HG03571 (cell line): ENCODE data around the gene CHCHD6.

Source experiments
- ATAC-seq: cut with Tn5 transposase; IDR thresholded peaks from one replicate; pipeline ENCODE4 v1.9.1; 2021; ENCODE audit not compliant: unreplicated experiment

CHCHD6 gene

DNA sequence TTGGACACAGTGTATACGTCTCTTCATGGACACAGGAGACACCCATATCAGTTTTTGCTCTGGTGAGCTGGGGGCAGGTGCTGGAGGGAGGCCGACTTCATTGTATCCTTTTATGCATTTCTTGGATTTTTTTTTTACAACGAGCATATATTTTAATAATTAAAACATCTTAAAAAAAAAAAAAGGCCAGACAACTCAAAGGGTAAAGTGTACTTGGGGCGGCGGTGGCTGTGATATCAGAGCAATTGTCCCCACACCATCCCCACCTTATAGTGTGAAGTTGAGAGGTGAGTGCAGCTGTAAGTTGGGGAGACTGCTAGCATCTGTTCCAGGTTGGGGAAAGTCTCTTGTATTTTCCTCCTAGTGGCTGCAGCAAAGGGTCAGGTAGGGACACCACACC lies 266.9 kb downstream of the CHCHD6 start:
- no peak for ATAC-seq

DNA sequence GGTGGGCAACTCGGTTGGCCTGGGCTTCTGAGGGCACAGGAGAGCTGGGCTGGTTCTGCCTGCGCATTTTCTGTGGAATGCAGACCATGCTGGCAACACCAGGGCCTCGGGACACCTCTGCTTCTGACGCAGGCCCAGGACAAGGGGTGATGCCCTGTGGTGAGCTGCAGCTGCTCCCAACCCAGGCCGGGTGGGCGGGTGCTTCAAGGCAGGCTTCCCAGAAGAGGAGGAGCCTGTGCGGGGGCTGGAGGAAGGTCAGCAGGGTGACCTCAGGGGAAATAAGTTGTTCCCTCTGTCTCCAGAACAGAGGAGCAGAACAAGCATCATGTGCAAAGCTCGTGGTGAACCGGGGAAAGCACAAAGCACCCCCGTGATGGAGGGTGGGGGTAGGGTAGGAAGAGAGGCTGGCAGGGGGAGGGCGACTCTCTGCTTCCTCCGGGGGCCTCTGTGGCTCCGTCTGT lies 267.9 kb downstream of the CHCHD6 start:
- ATAC-seq, result no peak

DNA sequence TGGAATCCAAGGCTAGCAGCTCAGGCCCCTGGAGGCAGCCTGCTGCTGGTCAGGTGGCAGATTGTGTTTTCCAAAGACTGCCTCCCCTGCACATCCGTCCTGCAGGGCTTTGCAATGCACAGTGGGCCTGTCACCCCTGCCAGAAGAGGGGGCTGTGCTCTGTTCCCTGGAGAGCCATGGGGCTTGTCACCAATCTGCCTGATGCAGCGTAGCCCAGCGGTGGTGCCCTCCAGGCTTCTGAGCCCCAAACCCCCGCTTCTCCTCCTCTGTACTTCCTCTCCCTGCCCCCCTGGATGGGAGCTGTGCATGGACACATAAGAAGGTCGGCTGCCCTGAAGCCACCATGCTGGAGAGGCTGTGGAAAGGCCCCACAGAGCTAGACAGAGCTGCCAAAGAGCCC lies 268.8 kb downstream of the CHCHD6 start:
- ATAC-seq, result no peak

GRCh38 chr3:126973814-126974213 lies 269.8 kb downstream of the CHCHD6 start:
- no peak for ATAC-seq

- ATAC-seq, result no peak
Observed at GRCh38 chr3:126974756-126975155, 270.7 kb downstream of the CHCHD6 start.

GRCh38 chr3:126976906-126977305 lies 272.9 kb downstream of the CHCHD6 start:
- no peak for ATAC-seq

GRCh38 chr3:126977821-126978220 lies 273.8 kb downstream of the CHCHD6 start:
- ATAC-seq, result no peak

DNA sequence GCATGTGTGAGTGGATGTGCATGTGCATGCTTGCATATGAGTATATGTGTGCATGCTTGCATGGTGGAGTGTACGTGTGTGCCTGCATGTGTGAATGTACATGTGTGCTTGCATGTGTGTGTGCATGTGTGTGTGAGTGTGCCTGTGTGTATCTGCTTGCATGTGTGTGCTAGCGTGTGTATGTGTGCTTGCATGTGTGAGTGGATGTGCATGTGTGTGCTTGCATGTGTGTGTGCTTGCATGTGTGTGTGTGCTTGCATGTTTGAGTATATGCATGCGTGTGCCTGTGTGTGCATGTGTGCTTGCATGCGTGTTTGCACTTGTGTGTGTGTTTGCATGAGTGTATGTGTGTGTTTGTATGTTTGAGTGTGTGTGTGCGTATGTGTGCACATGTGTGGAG lies 274.3 kb downstream of the CHCHD6 start:
- no peak for ATAC-seq

DNA sequence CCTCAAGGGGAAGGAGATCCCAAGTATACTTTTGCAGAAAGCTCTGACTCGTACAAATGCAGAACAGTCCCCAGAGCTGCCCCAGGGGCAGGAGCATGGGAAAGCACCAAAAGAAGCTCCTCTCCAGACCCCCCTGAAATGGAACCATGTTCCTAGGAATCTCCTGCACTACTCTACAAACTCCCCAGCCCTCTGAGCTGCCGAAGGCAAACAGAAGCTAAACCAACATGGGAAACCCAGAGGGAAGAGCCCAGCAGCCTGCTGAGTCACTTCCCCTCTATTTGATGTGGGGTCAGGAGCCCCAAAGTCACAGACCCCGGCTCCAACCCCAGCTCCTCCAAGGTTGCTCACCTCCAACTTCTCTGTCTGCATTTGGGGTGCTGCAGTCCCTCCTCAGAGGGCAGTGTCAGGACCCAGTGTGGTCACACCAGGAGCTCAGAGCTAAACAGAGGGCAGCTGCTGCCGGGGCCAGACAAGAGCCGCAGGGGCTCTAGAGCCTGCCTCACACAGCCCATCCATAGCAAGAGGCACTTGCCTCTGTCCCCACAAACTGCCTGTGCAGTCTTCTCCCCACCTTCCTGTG lies 275.1 kb downstream of the CHCHD6 start:
- ATAC-seq, result no peak

- ATAC-seq, result no peak
Observed at GRCh38 chr3:126980266-126980811, 276.3 kb downstream of the CHCHD6 start.

- peak; percentile 36 for ATAC-seq
Observed at GRCh38 chr3:126982126-126982470, 278.1 kb downstream of the CHCHD6 start.

GRCh38 chr3:126982471-126983175 lies 278.6 kb downstream of the CHCHD6 start, which contains the start of gene PLXNA1:
Gene PLXNA1, plus strand, starts transcription at chr3:126983115. Its CDS starts 5,479 bp downstream, at chr3:126988594.
- peak; percentile 67 for ATAC-seq

DNA sequence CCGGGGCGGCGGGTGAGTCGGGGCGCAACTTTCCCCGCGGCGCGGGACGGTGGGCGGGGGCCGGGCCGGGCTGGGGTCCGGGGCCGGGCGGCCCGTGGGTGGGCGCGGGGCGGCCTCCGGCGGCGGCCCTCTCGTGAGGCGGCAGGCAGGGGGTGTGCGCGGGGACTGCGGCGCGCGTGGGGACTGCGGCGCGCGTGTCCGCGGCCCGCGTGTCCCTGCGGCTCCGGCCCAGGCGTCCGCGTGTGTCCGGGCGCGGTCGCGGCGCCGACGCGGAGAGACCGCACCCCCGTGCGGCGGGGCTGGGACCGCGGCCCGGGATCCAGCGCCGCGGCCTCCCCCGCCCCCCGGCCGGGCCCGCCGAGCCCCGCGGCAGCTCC lies 279.2 kb downstream of the CHCHD6 start:
- ATAC-seq, result peak; percentile 2

GRCh38 chr3:126983653-126984390 lies 279.8 kb downstream of the CHCHD6 start:
- no peak for ATAC-seq

DNA sequence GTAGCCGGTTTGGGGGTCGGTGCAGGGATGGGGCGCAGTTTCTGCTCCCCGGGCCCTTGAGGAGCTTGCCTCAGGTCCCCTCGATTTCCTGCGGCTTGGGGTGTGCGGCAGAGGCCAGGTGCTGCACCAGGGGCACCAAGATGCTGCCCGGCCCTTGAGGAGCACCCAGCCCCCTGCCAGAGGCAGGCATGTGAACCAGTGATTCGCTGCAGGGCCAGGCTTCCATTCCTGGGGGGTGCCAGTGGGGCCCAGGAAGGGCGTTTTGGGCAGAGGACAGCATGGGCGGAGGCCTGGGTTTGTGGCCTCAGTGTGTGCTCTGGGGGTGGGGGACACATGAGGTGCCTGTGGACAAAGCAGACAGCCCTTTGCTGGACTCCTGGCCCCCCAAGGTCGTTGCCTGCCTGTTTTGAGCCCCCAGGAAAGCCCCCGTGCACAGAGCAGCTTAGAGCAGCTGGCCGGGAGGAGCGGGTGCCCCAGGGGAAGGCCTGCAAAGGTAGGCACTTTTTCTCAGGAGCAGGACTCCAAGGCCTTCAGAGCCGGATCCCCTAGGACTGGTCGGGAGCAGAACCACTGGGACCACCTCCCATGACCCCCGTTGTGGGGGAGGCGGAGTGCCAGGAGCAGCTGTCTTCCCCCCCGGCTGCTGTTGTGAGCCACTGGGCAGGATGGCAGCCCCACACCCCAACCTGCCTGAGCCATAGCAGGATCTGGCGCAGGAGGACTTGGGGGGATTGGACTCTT lies 280.5 kb downstream of the CHCHD6 start:
- ATAC-seq, result no peak

- ATAC-seq, result no peak
Observed at GRCh38 chr3:126985132-126985985, 281.3 kb downstream of the CHCHD6 start.

DNA sequence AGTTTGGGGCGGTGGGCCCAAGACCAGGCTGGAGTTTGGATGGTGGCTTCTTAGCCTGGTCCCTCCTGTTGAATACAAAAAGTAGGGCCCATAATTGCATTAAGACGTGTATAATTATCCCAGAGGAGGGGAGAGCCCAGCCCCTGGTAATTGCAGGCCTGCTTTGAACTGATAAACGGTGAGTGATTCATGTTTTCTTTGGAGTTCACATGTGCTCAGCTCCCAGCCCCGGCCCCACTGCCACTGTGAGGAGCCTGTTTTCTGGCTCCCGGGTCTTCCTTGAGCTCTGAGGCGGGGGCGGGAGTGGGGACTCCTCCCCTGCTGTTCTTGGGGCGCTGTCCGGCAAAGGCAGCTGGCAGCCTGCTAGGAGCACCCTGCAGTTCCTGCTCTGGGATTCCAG lies 282.0 kb downstream of the CHCHD6 start:
- ATAC-seq, result no peak

DNA sequence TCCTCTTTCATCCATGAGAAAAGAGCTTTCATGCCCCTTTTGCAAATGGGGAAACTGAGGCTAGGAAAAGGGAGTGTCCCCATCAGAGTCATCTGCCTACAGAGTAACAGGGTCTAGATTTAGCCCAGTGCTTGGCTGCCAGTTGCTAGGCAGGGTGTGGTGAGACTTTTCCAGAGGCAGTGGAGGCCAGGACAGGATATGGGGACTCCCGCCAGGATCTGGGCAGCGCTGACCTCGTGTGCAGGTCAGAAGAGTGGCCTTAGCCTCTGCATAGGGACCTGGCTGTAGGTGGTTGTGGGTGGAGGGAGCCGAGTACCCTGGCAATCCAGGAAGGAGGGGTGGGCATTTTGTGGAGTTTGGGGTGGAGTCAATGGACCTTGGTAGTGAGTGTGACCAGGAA lies 283.1 kb downstream of the CHCHD6 start:
- ATAC-seq, result no peak

DNA sequence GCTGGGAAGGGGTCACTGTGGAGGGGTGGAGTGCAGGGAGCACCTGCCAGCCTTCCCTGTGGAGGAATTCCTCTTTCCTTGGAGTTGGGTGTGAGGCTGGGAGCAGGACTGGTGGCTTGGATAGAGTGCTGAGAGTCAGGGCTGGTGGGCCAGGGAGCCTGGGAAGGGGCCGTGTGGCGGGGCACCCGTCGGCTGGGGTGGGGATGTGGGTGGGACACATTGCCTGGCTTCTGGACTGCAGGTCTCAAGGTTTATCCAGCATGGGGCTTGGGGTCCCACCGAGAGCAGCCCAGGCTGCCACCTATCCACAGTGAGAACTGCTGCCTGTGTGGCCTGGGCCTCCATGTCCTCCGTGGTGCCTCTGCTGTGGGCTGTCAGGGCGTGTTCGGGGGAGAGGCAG lies 283.6 kb downstream of the CHCHD6 start:
- no peak for ATAC-seq

DNA sequence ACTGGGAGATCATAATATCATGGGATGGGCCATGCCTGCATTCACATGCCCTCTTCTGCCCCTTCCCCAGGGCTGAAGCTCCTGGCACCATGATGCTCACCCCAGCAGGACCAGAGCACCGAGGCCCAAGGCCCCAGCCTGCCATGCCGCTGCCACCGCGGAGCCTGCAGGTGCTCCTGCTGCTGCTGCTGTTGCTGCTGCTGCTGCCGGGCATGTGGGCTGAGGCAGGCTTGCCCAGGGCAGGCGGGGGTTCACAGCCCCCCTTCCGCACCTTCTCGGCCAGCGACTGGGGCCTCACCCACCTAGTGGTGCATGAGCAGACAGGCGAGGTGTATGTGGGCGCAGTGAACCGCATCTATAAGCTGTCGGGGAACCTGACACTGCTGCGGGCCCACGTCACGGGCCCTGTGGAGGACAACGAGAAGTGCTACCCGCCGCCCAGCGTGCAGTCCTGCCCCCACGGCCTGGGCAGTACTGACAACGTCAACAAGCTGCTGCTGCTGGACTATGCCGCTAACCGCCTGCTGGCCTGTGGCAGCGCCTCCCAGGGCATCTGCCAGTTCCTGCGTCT lies 284.5 kb downstream of the CHCHD6 start:
- ATAC-seq, result no peak
